A549 (cell line): ENCODE results near the gene RABGAP1L.

Source experiments
- BHLHE40 ChIP-seq: IDR thresholded peaks from 2 replicates; pipeline ENCODE4 v1.6.1; 2012; ENCODE audit warnings: low read depth, low read length, inconsistent platforms
- EP300 ChIP-seq, 2 experiments: fragments of >200 bp; sonication (Bioruptor Twin); formaldehyde crosslinking; IDR thresholded peaks; 2 replicates in 1 of 2; 3 replicates in 1 of 2; pipeline ENCODE4 v1.6.1; 2016 to 2017
- FOXS1 ChIP-seq: fragments of 250-450 bp; sonication (Bioruptor Pico); IDR thresholded peaks from 2 replicates; pipeline ENCODE4 v1.5.0; 2020; ENCODE audit warnings: mild to moderate bottlenecking, moderate library complexity
- MYC ChIP-seq: IDR thresholded peaks from 2 replicates; pipeline ENCODE4 v1.6.1; 2012; ENCODE audit warnings: mild to moderate bottlenecking, inconsistent platforms, low read length, improper control_type of control experiment, borderline replicate concordance
- NPAS2 ChIP-seq: fragments of 250-450 bp; sonication (Bioruptor Pico); IDR thresholded peaks from 2 replicates; pipeline ENCODE4 v1.8.0; 2022; ENCODE audit warnings: mild to moderate bottlenecking, moderate library complexity, borderline replicate concordance
- POLR2A ChIP-seq: IDR thresholded peaks from 2 replicates; pipeline ENCODE4 v1.6.1; 2012; ENCODE audit warnings: mild to moderate bottlenecking, low read length
- POLR2AphosphoS2 ChIP-seq: conservative IDR thresholded peaks from 2 replicates; pipeline ENCODE4 v1.6.1; 2012; ENCODE audit warnings: low read length, improper control_type of control experiment, inconsistent platforms
- RFX5 ChIP-seq: fragments of 450-650 bp; IDR thresholded peaks from 2 replicates; pipeline ENCODE4 v1.7.1; 2014; ENCODE audit warnings: antibody characterized with exemption, mild to moderate bottlenecking, moderate library complexity
- SMC3 ChIP-seq: fragments of >200 bp; sonication (Bioruptor Twin); formaldehyde crosslinking; IDR thresholded peaks from 3 replicates; pipeline ENCODE4 v1.6.1; 2018; ENCODE audit warnings: inconsistent platforms
- TP53 ChIP-seq: fragments of 250-450 bp; sonication (Bioruptor Pico); IDR thresholded peaks from 2 replicates; pipeline ENCODE4 v1.5.0; 2021; ENCODE audit warnings: mild to moderate bottlenecking, moderate library complexity
- TF ChIP-seq, protein P1 (sequence below): fragments of >200 bp; sonication (Bioruptor Twin); formaldehyde crosslinking; IDR thresholded peaks from 3 replicates; pipeline ENCODE4 v1.6.1; 2016
- TF ChIP-seq, protein P2 (sequence below): IDR thresholded peaks from 2 replicates; pipeline ENCODE4 v1.6.1; 2012
- TF ChIP-seq, protein P3 (sequence below): fragments of >200 bp; sonication (Bioruptor Twin); formaldehyde crosslinking; IDR thresholded peaks from 3 replicates; pipeline ENCODE4 v1.5.1; 2016
- TF ChIP-seq, protein P4 (sequence below): fragments of 450-650 bp; IDR thresholded peaks from 2 replicates; pipeline ENCODE4 v1.6.1; 2014; ENCODE audit warnings: antibody characterized with exemption

DNA sequence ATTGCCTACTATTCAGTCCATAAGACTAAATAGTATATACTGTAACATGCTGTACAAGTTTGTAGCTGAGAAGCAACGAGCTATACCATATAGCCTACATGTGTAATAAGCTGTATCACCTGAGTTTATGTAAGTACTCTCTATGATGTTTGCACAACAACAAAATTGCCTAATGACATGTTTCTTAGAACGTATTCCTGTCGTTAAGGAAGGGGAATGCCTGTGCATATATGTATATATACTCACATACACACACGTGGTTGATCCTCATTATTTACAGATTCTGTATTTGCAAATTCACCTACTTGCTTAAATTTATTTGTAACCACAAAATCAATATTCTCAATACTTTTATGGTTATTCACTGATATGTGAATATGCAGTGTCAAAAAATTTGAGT is 504.0 kb downstream of the RABGAP1L start:
- no peak for TF ChIP-seq SMC3
- no peak for TF ChIP-seq BHLHE40
- TF ChIP-seq, protein P1, sequence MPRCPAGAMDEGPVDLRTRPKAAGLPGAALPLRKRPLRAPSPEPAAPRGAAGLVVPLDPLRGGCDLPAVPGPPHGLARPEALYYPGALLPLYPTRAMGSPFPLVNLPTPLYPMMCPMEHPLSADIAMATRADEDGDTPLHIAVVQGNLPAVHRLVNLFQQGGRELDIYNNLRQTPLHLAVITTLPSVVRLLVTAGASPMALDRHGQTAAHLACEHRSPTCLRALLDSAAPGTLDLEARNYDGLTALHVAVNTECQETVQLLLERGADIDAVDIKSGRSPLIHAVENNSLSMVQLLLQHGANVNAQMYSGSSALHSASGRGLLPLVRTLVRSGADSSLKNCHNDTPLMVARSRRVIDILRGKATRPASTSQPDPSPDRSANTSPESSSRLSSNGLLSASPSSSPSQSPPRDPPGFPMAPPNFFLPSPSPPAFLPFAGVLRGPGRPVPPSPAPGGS, result no peak
- TF ChIP-seq FOXS1 (CRISPR knock-in tag), result no peak
- no peak for TF ChIP-seq RFX5
- no peak for TF ChIP-seq TP53 (CRISPR knock-in tag)
- TF ChIP-seq, protein P2, sequence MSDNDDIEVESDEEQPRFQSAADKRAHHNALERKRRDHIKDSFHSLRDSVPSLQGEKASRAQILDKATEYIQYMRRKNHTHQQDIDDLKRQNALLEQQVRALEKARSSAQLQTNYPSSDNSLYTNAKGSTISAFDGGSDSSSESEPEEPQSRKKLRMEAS, result no peak
- TF ChIP-seq, protein P3, sequence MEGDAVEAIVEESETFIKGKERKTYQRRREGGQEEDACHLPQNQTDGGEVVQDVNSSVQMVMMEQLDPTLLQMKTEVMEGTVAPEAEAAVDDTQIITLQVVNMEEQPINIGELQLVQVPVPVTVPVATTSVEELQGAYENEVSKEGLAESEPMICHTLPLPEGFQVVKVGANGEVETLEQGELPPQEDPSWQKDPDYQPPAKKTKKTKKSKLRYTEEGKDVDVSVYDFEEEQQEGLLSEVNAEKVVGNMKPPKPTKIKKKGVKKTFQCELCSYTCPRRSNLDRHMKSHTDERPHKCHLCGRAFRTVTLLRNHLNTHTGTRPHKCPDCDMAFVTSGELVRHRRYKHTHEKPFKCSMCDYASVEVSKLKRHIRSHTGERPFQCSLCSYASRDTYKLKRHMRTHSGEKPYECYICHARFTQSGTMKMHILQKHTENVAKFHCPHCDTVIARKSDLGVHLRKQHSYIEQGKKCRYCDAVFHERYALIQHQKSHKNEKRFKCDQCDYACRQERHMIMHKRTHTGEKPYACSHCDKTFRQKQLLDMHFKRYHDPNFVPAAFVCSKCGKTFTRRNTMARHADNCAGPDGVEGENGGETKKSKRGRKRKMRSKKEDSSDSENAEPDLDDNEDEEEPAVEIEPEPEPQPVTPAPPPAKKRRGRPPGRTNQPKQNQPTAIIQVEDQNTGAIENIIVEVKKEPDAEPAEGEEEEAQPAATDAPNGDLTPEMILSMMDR, result no peak
- no peak for TF ChIP-seq POLR2AphosphoS2
- TF ChIP-seq NPAS2 (CRISPR knock-in tag), result no peak
- TF ChIP-seq, protein P4, sequence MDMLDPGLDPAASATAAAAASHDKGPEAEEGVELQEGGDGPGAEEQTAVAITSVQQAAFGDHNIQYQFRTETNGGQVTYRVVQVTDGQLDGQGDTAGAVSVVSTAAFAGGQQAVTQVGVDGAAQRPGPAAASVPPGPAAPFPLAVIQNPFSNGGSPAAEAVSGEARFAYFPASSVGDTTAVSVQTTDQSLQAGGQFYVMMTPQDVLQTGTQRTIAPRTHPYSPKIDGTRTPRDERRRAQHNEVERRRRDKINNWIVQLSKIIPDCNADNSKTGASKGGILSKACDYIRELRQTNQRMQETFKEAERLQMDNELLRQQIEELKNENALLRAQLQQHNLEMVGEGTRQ, result no peak
- no peak for TF ChIP-seq MYC
- TF ChIP-seq POLR2A, result no peak
- TF ChIP-seq EP300 (IDR thresholded peaks at IDR 0.05), result no peak
